ENCODE measurements around the gene COLGALT1.
"Not testable (repeated sequence)": the region's sequence is repeated elsewhere in the genome, so short reads cannot be mapped to it uniquely, and the experiment has no call there.

The COLGALT1 gene

GRCh38 chr19:17562097-17562496 lies 6.6 kb downstream of the COLGALT1 start:
- no peak for DNase-seq (ENCODE audit: low read depth)

- no peak for DNase-seq (ENCODE audit: low read depth)
Measured at GRCh38 chr19:17562561-17562960, 7.1 kb downstream of the COLGALT1 start.

- DNase-seq (ENCODE audit: low read depth) = no peak
Measured at GRCh38 chr19:17564781-17565180, 9.3 kb downstream of the COLGALT1 start.

- no peak for DNase-seq (ENCODE audit: low read depth)
Measured at GRCh38 chr19:17565611-17566010, 10.2 kb downstream of the COLGALT1 start.

GRCh38 chr19:17567940-17568339 lies 12.5 kb downstream of the COLGALT1 start:
- DNase-seq (ENCODE audit: low read depth) = no peak

GRCh38 chr19:17570291-17570690 lies 14.8 kb downstream of the COLGALT1 start:
- not testable (repeated sequence) for DNase-seq (ENCODE audit: low read depth)

- DNase-seq (ENCODE audit: low read depth) = no peak
Measured at GRCh38 chr19:17570791-17571190, 15.3 kb downstream of the COLGALT1 start.

- DNase-seq (ENCODE audit: low read depth) = no peak
Measured at GRCh38 chr19:17572638-17573037, 17.2 kb downstream of the COLGALT1 start.

- no peak for DNase-seq (ENCODE audit: low read depth)
Measured at GRCh38 chr19:17575871-17576757, 20.7 kb downstream of the COLGALT1 start.

GRCh38 chr19:17576758-17577456 lies 21.5 kb downstream of the COLGALT1 start:
- peak; percentile 74 for DNase-seq (ENCODE audit: low read depth)

GRCh38 chr19:17577457-17578097 lies 22.1 kb downstream of the COLGALT1 start:
- DNase-seq (ENCODE audit: low read depth) = no peak

GRCh38 chr19:17579661-17580244 lies 24.3 kb downstream of the COLGALT1 start:
- peak; percentile 50 for DNase-seq (ENCODE audit: low read depth)

- no peak for DNase-seq (ENCODE audit: low read depth)
Measured at GRCh38 chr19:17580470-17581144, 25.2 kb downstream of the COLGALT1 start.

- no peak for DNase-seq (ENCODE audit: low read depth)
Measured at GRCh38 chr19:17581211-17581874, 25.9 kb downstream of the COLGALT1 start.

- no peak for DNase-seq (ENCODE audit: low read depth)
Measured at GRCh38 chr19:17582613-17583012, 27.2 kb downstream of the COLGALT1 start.

- DNase-seq (ENCODE audit: low read depth) = no peak
Measured at GRCh38 chr19:17584132-17584531, 28.7 kb downstream of the COLGALT1 start.

GRCh38 chr19:17585395-17585794 lies 29.9 kb downstream of the COLGALT1 start:
- DNase-seq (ENCODE audit: low read depth) = not testable (repeated sequence)

- no peak for DNase-seq (ENCODE audit: low read depth)
Measured at GRCh38 chr19:17590866-17591265, 35.4 kb downstream of the COLGALT1 start.

- not testable (repeated sequence) for DNase-seq (ENCODE audit: low read depth)
Measured at GRCh38 chr19:17594296-17594695, 38.8 kb downstream of the COLGALT1 start.

GRCh38 chr19:17598063-17598462 lies 42.6 kb downstream of the COLGALT1 start:
- DNase-seq (ENCODE audit: low read depth) = not testable (repeated sequence)

- DNase-seq (ENCODE audit: low read depth) = no peak
Measured at GRCh38 chr19:17598953-17599352, 43.5 kb downstream of the COLGALT1 start.
